Epithelial cell of esophagus (primary cell): ENCODE results near the gene ITPR2.
A peak's percentile ranks its signal among the peaks of the same experiment; 100 is the strongest.
"Not testable (repeated sequence)": the region's sequence is repeated elsewhere in the genome, so short reads cannot be mapped to it uniquely, and the experiment has no call there.

Experiments
- DNase-seq: peaks from one replicate; pipeline ENCODE4 v3.0.0; 2010; ENCODE audit warnings: low read depth
- H3K4me3 ChIP-seq: 2 replicates; pipeline ENCODE4 v1.5.1; 2011; ENCODE audit warnings: mild to moderate bottlenecking, low read length, control low read depth
- TF ChIP-seq, protein P1 (sequence below): IDR thresholded peaks from 2 replicates; pipeline ENCODE4 v1.5.1; 2011; ENCODE audit warnings: low read depth, mild to moderate bottlenecking, low read length, control low read depth, inconsistent platforms; ENCODE audit not compliant: insufficient read depth; ENCODE audit errors: missing control alignments

The ITPR2 gene

GRCh38 chr12:26651036-26651435, 182.0 kb downstream of the ITPR2 start:
- TF ChIP-seq, protein P1, sequence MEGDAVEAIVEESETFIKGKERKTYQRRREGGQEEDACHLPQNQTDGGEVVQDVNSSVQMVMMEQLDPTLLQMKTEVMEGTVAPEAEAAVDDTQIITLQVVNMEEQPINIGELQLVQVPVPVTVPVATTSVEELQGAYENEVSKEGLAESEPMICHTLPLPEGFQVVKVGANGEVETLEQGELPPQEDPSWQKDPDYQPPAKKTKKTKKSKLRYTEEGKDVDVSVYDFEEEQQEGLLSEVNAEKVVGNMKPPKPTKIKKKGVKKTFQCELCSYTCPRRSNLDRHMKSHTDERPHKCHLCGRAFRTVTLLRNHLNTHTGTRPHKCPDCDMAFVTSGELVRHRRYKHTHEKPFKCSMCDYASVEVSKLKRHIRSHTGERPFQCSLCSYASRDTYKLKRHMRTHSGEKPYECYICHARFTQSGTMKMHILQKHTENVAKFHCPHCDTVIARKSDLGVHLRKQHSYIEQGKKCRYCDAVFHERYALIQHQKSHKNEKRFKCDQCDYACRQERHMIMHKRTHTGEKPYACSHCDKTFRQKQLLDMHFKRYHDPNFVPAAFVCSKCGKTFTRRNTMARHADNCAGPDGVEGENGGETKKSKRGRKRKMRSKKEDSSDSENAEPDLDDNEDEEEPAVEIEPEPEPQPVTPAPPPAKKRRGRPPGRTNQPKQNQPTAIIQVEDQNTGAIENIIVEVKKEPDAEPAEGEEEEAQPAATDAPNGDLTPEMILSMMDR: no peak
- no peak overlapping the region for H3K4me3 ChIP-seq
- DNase-seq: no peak

- no peak for DNase-seq
Measured at GRCh38 chr12:26648999-26649398, 184.0 kb downstream of the ITPR2 start.

DNA sequence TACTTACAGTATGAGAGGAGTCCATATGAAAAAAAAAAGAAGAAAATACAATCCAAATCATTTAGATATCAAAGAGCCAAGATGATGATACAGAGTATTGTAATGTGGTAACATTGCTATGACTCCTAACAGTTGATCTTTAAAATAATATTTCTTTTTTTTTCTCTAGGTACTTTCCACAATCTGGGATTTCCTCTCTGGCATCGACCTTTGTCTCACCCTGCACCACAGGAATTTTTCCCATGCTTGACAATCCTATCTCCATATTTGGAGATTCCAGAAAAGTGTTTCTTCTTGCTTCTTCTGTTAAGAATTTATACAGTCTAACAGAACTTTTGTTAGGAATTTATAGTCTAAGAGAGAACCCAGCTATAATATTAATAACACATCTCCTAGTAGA, 184.4 kb downstream of the ITPR2 start:
- no peak overlapping the region for H3K4me3 ChIP-seq
- DNase-seq: peak; percentile 76
- TF ChIP-seq, protein P1: no peak

More at GRCh38 chr12:26648999-26649398, 184.0 kb downstream of the ITPR2 start:
- no peak overlapping the region for H3K4me3 ChIP-seq
- TF ChIP-seq, protein P1: no peak

DNA sequence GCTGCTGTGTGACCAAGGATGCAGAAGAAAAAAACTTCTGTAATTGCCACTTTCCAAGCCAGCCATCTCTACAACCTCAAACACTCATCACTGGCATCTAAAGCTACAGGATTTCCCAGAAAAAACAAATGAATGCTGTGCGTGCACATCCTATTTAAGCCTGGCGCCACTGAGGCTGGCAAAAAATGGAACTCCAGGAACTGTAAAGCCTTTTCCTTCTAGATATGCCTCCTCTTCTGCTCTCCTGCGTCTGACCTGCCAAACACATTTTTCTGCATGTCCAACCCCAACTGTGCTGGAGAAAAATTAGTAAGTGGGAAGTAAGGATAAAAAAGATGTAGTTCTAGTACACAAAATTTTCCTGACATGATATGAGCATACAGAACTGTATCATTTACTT, 184.9 kb downstream of the ITPR2 start:
- H3K4me3 ChIP-seq: no peak overlapping the region
- TF ChIP-seq, protein P1: no peak
- DNase-seq: no peak

GRCh38 chr12:26647088-26647487, 185.9 kb downstream of the ITPR2 start:
- TF ChIP-seq, protein P1: no peak
- no peak overlapping the region for H3K4me3 ChIP-seq
- DNase-seq: no peak

DNA sequence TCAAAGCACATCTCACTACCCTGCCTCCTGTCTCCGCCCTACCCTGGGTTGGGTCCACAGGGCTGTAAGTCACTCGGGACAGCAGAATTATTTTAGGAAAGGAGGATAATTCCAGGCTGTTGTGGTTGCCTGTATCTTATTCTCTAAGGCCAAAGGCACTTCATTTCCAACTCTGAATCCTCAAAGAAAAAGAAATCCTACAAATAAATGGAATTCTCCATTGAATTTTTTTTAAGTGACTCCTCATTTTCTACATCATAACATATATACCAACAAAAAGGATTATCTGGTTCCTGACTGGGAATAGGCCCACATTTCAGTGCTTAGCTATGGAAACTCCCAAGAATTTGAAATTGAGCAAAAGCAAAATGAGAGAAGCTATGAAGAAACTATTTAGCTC, 186.4 kb downstream of the ITPR2 start:
- TF ChIP-seq, protein P1: no peak
- DNase-seq: no peak
- H3K4me3 ChIP-seq: no peak overlapping the region

- H3K4me3 ChIP-seq, DNase-seq: not testable (repeated sequence)
Measured at GRCh38 chr12:26644376-26644775, 188.6 kb downstream of the ITPR2 start.
